ENCODE results near the gene SHISA7.
"Not testable (repeated sequence)": the region's sequence is repeated elsewhere in the genome, so short reads cannot be mapped to it uniquely, and the experiment has no call there.

The SHISA7 gene

DNA sequence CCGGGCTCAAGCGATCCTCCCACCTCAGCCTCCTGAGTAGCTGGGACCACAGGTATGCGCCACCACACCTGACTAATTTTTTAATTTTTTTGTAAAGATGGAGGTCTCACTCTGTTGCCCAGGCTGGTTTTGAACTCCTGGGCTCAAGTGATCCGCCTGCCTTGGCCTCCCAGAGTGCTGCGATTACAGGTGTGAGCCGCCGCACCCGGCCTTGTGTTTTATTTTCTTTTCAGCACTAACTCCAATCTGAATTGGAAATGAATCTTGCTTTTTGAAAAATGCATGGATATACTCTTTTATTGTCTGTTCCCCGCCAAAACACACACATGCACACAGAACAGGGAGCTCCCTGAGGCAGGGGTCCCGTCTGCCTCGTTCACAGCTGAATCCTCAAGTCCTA lies 19.6 kb upstream of the SHISA7 start:
- no peak for DNase-seq

- no peak for DNase-seq
Measured at GRCh38 chr19:55461974-55462626, 19.0 kb upstream of the SHISA7 start.

- DNase-seq = peak; percentile 100
Measured at GRCh38 chr19:55461259-55461973, 18.3 kb upstream of the SHISA7 start, which contains the start of gene ISOC2. TSS of gene ISOC2 (minus strand) at chr19:55461642. CDS start at chr19:55456486, 5,156 bp downstream.

GRCh38 chr19:55460670-55461258 lies 17.7 kb upstream of the SHISA7 start:
- DNase-seq = peak; percentile 32 to 34

- no peak for DNase-seq
Measured at GRCh38 chr19:55459950-55460657, 17.0 kb upstream of the SHISA7 start.

- DNase-seq = no peak
Measured at GRCh38 chr19:55459551-55459949, 16.4 kb upstream of the SHISA7 start.

- DNase-seq = no peak
Measured at GRCh38 chr19:55457683-55458457, 14.8 kb upstream of the SHISA7 start.

DNA sequence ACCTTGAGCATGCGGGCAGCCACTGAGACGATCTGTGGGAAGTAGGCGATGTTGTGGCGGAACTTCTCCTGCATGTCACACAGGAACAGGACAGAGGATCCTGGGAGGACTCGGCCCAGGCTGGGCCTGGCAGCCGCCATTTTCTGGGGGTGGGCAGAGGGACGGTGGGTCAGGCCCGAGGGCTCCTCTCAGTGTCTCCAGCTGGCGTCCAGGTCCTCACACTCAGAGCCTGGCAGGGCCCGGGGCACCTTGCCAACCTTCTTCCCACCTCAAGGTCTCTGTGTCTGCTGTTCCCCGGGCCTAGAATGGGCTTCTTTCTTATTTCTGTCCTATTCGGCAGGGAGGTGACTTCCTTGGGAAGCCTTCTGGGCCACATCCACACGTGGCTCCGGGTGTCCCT lies 13.2 kb upstream of the SHISA7 start:
- DNase-seq = no peak

DNA sequence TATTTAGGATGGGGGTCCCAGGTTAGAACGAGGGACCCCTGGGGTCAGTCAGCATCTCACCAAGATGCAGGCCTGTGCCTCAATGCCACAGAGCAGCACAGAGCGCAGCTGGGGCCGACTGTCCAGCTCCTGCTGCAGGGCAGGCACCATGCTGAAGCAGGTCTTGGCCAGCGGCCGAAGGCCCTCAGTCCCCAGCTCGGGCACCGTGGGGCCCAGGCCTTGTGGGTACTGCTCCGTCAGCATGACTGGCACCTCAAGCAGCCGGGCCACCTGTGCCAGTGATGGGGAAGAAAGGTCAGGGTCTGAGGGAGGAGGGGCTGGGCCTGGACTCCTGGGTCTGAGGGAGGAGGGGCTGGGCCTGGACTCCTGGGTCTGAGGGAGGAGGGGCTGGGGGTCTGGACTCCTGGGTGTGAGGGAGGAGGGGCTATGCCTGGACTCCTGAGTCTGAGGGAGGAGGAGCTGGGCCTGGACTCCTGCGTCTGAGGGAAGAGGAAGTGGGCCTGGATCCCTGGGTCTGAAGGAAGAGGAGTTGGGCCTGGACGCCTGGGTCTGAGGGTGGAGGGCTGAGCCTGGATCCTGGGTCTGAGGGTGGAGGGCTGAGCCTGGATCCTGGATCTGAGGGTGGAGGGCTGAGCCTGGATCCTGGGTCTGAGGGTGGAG lies 12.6 kb upstream of the SHISA7 start:
- DNase-seq = no peak

DNA sequence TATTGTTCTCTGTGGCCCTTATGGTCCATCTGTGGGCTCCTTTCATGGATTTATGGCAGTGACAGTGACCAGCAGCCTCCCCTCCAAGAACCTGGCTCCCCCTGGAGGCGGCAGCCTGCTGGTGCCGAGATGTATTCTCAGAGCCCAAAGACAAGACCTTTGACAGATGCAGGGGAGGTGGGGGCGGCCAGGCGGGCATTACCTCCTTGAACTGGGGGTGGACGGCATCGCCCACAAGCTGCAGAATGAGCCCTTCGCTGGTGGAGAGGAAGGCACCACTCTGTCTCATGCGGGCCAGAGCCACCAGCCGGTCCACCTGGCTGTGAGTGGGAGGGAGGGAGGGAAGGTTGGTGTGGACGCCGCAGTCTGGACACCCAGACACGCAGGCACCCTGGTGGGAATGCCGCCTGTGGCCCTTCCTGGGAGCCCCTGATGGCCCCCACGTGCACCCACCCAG lies 11.7 kb upstream of the SHISA7 start:
- DNase-seq = peak; percentile 37 to 47

GRCh38 chr19:55453511-55454260 lies 10.6 kb upstream of the SHISA7 start:
- DNase-seq = no peak

- DNase-seq = no peak
Measured at GRCh38 chr19:55452749-55453346, 9.7 kb upstream of the SHISA7 start.

GRCh38 chr19:55451965-55452748 lies 9.1 kb upstream of the SHISA7 start:
- DNase-seq = no peak

- DNase-seq = no peak
Measured at GRCh38 chr19:55451163-55451964, 8.3 kb upstream of the SHISA7 start.

- DNase-seq = no peak
Measured at GRCh38 chr19:55449469-55449868, 6.4 kb upstream of the SHISA7 start.

DNA sequence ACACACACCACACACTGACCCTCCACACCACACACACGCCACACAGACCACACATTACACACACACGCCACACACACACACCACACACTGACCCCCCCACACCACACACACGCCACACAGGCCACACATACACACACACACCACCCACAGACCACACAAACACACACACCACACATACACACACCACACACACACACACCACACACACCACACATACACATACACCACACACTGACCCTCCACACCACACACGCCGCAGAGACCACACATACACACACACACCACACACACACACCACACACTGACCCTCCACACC lies 5.0 kb upstream of the SHISA7 start:
- DNase-seq = not testable (repeated sequence)

DNA sequence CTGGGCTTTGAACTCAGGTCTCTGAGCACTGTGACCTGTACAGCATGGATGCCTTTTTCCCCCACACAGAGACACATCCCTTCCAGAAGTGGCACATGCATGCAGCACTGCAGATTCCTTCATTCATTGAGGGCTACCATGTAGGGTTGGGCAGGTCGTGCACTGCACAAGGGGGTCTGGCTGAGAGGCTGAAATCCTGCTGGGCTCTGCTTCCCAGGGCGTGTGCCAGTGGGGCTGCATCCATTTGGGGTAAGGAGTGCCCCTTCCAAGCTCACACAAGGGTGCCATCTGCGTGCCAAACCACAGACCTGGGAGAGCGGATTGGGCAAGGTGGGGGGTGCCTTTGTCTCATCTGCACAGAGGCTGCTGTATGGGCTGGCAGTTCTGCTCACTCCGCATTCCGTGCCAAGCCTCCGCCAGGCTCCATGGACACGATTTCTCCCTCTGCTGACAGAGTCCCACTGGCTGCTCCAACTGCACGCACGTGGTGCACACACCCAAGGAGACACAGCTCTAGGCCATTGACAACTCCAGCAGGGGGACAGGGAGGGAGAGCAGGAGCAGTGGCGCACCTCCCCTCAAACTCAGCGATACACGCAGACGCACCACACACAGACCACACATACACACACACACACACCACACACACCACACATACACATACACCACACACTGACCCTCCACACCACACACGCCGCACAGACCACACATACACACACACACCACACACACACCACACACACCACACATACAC lies 4.5 kb upstream of the SHISA7 start:
- DNase-seq = no peak

DNA sequence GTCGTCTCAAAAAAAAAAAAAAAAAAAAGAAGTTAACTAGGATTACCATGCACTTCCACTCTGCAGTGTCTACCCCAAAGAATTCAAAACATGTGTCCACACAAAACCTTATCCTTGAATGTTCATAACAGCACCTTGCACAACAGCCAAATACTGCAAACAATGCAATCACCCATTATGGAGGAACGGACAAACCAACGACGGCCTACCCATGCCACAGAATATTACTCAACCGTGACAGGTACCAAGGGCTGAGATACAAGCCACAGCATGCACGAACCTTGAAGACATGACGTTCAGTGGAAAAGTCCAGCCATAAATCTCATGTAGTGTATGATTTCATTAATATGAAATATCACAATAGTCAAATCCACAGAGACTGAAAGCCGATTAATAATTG lies 3.0 kb upstream of the SHISA7 start:
- no peak for DNase-seq

DNA sequence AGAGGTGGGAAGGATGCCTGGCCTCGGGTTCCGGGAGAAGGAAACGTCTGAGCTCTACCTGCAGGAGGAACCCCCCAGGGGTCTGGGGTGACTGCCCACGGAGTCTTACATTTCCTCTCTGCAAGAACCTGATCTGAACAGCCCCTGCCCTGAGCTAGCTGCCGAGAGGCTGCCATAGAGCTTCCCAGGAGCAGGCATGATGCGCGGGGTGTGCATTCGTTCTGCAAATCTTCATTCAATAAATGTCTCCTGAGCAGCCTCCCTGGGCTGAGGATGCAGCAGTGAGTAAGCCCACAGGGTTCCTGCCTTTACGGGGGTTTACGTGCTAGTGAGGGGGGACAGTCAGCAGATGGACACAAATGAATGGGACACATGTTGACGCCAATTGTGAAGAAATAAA lies 1.5 kb upstream of the SHISA7 start:
- no peak for DNase-seq
